Lower leg skin (tissue), 3 donors: ENCODE results near the gene TC2N.

Experiments used
- CTCF ChIP-seq, 3 donors: fragments of 450-650 bp; IDR thresholded peaks; one replicate each; pipeline ENCODE4 v1.5.1; 2016; ENCODE audit warnings: antibody characterized with exemption in 3 of 3, mild to moderate bottlenecking in 3 of 3, moderate library complexity in 2 of 3
- POLR2A ChIP-seq, 2 donors: fragments of 450-650 bp; IDR thresholded peaks; one replicate each; pipeline ENCODE4 v1.6.1; 2016 to 2017; ENCODE audit warnings: antibody characterized with exemption in 2 of 2, mild to moderate bottlenecking in 1 of 2, moderate library complexity in 1 of 2

- TF ChIP-seq CTCF (IDR thresholded peaks at IDR 0.05) (no peak), POLR2A (IDR thresholded peaks at IDR 0.05) (no peak)
Observed at GRCh38 chr14:91830777-91831176, 36.6 kb downstream of the TC2N start.
